ENCODE data around the gene PVALB. TPM values are rescaled to one million over a fixed set of nuclear protein-coding genes. Genes with fewer than 3 reads are reported as not detected.
A peak's percentile ranks its signal among the peaks of the same experiment; 100 is the strongest.

The PVALB gene
- polyA plus RNA-seq, 3 donors, result 0.65 TPM; not detected in 2

- peaks cover 34 to 35% of the 10 kb centered on the region in 2 donors for H3K36me3 Mint-ChIP-seq
- peak overlapping the region in 1 of 7 donors; percentile 16 for H3K27ac Mint-ChIP-seq
- 99% methylated on average over 9 of the region's 13 CpGs for WGBS (ENCODE audit: insufficient coverage)
Observed at GRCh38 chr22:36768616-36769015, 48.2 kb downstream of the PVALB start.

GRCh38 chr22:36768141-36768540, 48.7 kb downstream of the PVALB start:
- WGBS (ENCODE audit: insufficient coverage), result 91% methylated on average over 4 of the region's 5 CpGs
- Histone ChIP-seq H3K27ac (ENCODE audit: low read depth in 1 of 2, low read length in 2 of 2) (no peak overlapping the region), H4K20me1 (ENCODE audit: insufficient read depth, low read length) (no peaks in the 10 kb centered on the region), H3K79me2 (ENCODE audit: insufficient read depth, low read length) (no peaks in the 10 kb centered on the region), H3K9me3 (replicated peaks in 1 of 2; ENCODE audit: control insufficient read depth in 1 of 2, insufficient read depth in 1 of 2, low read length in 2 of 2) (no peaks in the 10 kb centered on the region), H3K4me3 (replicated peaks in 1 of 3; ENCODE audit: low read depth in 2 of 3, low read length in 3 of 3) (no peak overlapping the region), H3K36me3 (replicated peaks in 1 of 2; ENCODE audit: control insufficient read depth in 1 of 2, insufficient read depth in 2 of 2, low read length in 2 of 2) (peaks cover 24 to 46% of the 10 kb centered on the region in 2 donors), H3K27me3 (ENCODE audit: control insufficient read depth in 2 of 2, insufficient read depth in 2 of 2, low read length in 2 of 2) (no peaks in the 10 kb centered on the region), H3K4me1 (ENCODE audit: control insufficient read depth in 1 of 2, insufficient read depth in 2 of 2, low read length in 2 of 2) (peaks cover 13 to 14% of the 10 kb centered on the region in 2 donors), H2AFZ (ENCODE audit: insufficient read depth, low read depth, low read length, poor library complexity, severe bottlenecking) (no peak overlapping the region), H3K4me2 (replicated peaks; ENCODE audit: extremely low read depth, low read length, poor library complexity, severe bottlenecking) (no peak overlapping the region), H3K9ac (ENCODE audit: insufficient read depth, low read length, poor library complexity, severe bottlenecking) (no peak overlapping the region)
- Mint-ChIP-seq H3K9me3 (no peaks in the 10 kb centered on the region), H3K4me1 (peaks cover 15% of the 10 kb centered on the region), H3K27me3 (ENCODE audit: low read depth in 3 of 3) (peaks cover 0 to 5% (median 3%) of the 10 kb centered on the region in 3 donors), H3K36me3 (peaks cover 35 to 36% of the 10 kb centered on the region in 2 donors), H3K27ac (no peak overlapping the region), H3K4me3 (no peak overlapping the region)
- no peak for DNase-seq
- no peak for TF ChIP-seq CTCF (IDR thresholded peaks at IDR 0.05)
- intact Hi-C loops (cut with micrococcal nuclease), result no loop called here

More at GRCh38 chr22:36768616-36769015, 48.2 kb downstream of the PVALB start:
- Histone ChIP-seq H3K9ac (ENCODE audit: insufficient read depth, low read length, poor library complexity, severe bottlenecking) (no peak overlapping the region), H3K27me3 (ENCODE audit: control insufficient read depth in 2 of 2, insufficient read depth in 2 of 2, low read length in 2 of 2) (no peaks in the 10 kb centered on the region), H3K4me3 (replicated peaks in 1 of 3; ENCODE audit: low read depth in 2 of 3, low read length in 3 of 3) (no peak overlapping the region), H3K27ac (ENCODE audit: low read depth in 1 of 2, low read length in 2 of 2) (no peak overlapping the region), H3K4me1 (ENCODE audit: control insufficient read depth in 1 of 2, insufficient read depth in 2 of 2, low read length in 2 of 2) (peaks cover 14% of the 10 kb centered on the region in 2 donors), H3K4me2 (replicated peaks; ENCODE audit: extremely low read depth, low read length, poor library complexity, severe bottlenecking) (no peak overlapping the region), H3K79me2 (ENCODE audit: insufficient read depth, low read length) (no peaks in the 10 kb centered on the region), H2AFZ (ENCODE audit: insufficient read depth, low read depth, low read length, poor library complexity, severe bottlenecking) (no peak overlapping the region), H3K36me3 (replicated peaks in 1 of 2; ENCODE audit: control insufficient read depth in 1 of 2, insufficient read depth in 2 of 2, low read length in 2 of 2) (peaks cover 19 to 42% of the 10 kb centered on the region in 2 donors), H4K20me1 (ENCODE audit: insufficient read depth, low read length) (no peaks in the 10 kb centered on the region), H3K9me3 (replicated peaks in 1 of 2; ENCODE audit: control insufficient read depth in 1 of 2, insufficient read depth in 1 of 2, low read length in 2 of 2) (no peaks in the 10 kb centered on the region)
- Mint-ChIP-seq H3K4me3 (no peak overlapping the region), H3K9me3 (no peaks in the 10 kb centered on the region), H3K4me1 (peaks cover 15% of the 10 kb centered on the region), H3K27me3 (ENCODE audit: low read depth in 3 of 3) (peaks cover 0 to 5% (median 3%) of the 10 kb centered on the region in 3 donors)
- intact Hi-C loops (cut with micrococcal nuclease), result no loop called here
- no peak for DNase-seq
- TF ChIP-seq CTCF (IDR thresholded peaks at IDR 0.05), result no peak

All from CD14-positive monocyte (primary cell).